Mucosa of descending colon (tissue), 3 donors: ENCODE results near the gene MICAL3. TPM values are rescaled to one million over a fixed set of nuclear protein-coding genes. Genes with fewer than 3 reads are reported as not detected.
"Not testable (repeated sequence)": the region's sequence is repeated elsewhere in the genome, so short reads cannot be mapped to it uniquely, and the experiment has no call there.

Source experiments
- ATAC-seq: fragments of 200-7000 bp; cut with Tn5 transposase; one replicate; pipeline ENCODE4 v1.9.1; 2020; ENCODE audit warnings: mild to moderate bottlenecking, moderate library complexity
- DNase-seq, 3 donors: peaks; one replicate each; pipeline ENCODE4 v3.0.0-alpha.2; 2020
- H3K36me3 ChIP-seq: fragments of 200-600 bp; one replicate; pipeline ENCODE4 v1.8.0; 2021; ENCODE audit warnings: low read depth, mild to moderate bottlenecking
- H3K4me1 ChIP-seq: fragments of 200-600 bp; one replicate; pipeline ENCODE4 v1.8.0; 2021; ENCODE audit warnings: low read depth, mild to moderate bottlenecking
- H3K4me3 ChIP-seq: fragments of 200-600 bp; one replicate; pipeline ENCODE4 v1.8.0; 2021; ENCODE audit warnings: mild to moderate bottlenecking
- H3K9me3 ChIP-seq: fragments of 200-600 bp; one replicate; pipeline ENCODE4 v1.8.0; 2021; ENCODE audit warnings: mild to moderate bottlenecking
- intact Hi-C, 2 donors: fragments of 100-400 bp; cut with DNase I in 1 of 2; cut with micrococcal nuclease in 1 of 2; formaldehyde crosslinking; loops; one replicate each; pipeline versions ENCODE4 v1.11.0 to v1.11.1; 2022; cut with DNase I, micrococcal nuclease
- total RNA-seq, 3 donors: library from RNA; stranded (reverse); fragmentation: NEBNext Ultra II Directional in 2 of 3; extraction: Animal tissue kit (Norgen Biotek cat#: 25700) in 2 of 3; gene quantifications; one replicate each; pipeline versions ENCODE4 v1.2.1 to v1.2.4, GENCODE V29; 2021 to 2023
- TF ChIP-seq, protein P1 (sequence below): fragments of 200-600 bp; IDR thresholded peaks from one replicate; pipeline ENCODE4 v1.8.0; 2022; ENCODE audit warnings: antibody characterized with exemption, mild to moderate bottlenecking
- donor health status: DM: no; HTN: no; CAD: no; lungs with moderate emphysema.
- donor health status: DM: no; HTN: no; CAD: no.
- donor health status: DM: no; HTN: yes; CAD: no.

The MICAL3 gene
- total RNA-seq, 3 donors from 2014 or later = 75.8 to 135 (median 129) TPM

DNA sequence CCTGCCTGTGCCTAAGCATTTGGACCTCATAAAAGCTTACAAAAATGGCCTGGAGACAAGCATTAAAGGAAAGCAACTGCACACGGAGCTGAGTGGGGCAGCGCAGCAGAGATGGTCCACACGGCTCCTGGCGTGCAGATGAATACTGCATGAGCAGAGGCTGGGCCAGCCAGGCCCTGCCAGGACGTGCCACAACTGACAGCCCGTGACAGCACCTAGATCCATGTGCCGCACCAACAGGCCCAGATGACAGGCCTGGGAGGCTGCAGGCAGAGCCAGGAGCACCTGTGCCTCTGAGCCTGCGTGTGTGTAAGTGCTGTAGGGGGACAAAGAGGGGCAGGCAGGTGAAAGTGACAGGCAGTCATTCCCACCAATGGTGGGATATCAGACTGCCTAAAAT lies 33.4 kb downstream of the MICAL3 start:
- DNase-seq (no peak), ATAC-seq (no peak)
- Histone ChIP-seq H3K9me3 (no peaks in the 10 kb centered on the region), H3K36me3 (no peaks in the 10 kb centered on the region), H3K4me1 (peaks cover 8% of the 10 kb centered on the region), H3K4me3 (no peak overlapping the region)
- intact Hi-C loops = no loop called here
- TF ChIP-seq, protein P1, sequence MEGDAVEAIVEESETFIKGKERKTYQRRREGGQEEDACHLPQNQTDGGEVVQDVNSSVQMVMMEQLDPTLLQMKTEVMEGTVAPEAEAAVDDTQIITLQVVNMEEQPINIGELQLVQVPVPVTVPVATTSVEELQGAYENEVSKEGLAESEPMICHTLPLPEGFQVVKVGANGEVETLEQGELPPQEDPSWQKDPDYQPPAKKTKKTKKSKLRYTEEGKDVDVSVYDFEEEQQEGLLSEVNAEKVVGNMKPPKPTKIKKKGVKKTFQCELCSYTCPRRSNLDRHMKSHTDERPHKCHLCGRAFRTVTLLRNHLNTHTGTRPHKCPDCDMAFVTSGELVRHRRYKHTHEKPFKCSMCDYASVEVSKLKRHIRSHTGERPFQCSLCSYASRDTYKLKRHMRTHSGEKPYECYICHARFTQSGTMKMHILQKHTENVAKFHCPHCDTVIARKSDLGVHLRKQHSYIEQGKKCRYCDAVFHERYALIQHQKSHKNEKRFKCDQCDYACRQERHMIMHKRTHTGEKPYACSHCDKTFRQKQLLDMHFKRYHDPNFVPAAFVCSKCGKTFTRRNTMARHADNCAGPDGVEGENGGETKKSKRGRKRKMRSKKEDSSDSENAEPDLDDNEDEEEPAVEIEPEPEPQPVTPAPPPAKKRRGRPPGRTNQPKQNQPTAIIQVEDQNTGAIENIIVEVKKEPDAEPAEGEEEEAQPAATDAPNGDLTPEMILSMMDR = no peak

DNA sequence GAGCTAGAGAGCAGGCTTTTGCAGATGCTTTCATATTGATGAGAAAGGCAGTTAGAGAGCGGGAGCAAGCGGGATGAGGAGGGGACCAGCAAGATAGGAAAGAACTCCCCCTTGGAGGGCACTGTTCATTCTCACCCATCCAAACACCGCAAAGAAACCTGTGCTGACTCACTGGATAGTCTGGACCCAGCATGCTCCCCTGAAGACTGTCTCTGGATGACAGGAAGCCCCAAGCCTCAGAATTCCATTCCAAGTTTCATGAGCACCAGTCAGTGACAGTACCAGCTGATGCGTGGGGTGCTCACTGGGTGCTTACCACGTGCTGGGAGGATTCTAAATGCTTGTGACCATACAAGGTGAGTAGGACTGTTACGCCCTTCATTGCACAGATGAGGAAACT lies 34.2 kb downstream of the MICAL3 start:
- no peaks in the 10 kb centered on the region for H3K36me3 ChIP-seq
- ATAC-seq (no peak), DNase-seq (no peak)
- TF ChIP-seq, protein P1 = no peak
- H3K9me3 ChIP-seq = no peaks in the 10 kb centered on the region
- H3K4me3 ChIP-seq = no peak overlapping the region
- intact Hi-C loops = no loop called here
- H3K4me1 ChIP-seq = peaks cover 8% of the 10 kb centered on the region

DNA sequence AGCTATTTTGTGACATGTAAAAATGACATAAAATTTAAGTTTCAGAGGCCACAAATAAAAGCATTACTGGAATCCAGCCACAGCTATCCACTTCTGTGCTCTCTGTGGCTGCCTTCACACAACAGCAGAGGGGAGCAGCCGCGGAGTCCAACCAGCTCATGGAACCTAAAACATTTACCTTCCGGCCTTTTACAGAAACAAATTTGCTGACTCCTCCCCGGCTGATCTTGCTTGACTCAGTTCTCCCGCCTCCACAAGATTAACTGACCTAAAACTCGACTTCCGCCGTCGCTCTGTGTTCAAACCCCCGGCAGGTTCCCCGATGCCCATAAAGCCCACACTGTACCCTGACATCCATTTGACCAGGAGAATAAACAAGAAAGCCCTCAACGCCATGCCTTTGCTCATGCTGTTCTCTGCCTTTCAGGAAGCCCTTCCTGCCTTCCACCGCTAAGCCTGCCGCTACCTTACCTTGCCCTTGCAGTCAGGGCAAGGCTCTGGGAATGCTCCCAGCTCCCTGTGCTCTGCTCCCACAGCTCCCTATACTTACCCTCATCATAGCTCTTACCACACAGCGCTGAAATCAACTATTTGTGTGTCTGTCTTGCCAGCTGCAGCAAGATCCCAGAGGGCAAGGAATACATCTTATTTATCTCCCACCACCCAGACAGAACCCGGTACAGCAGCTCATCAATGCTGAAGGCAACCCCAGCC lies 35.4 kb downstream of the MICAL3 start:
- intact Hi-C loops = no loop called here
- TF ChIP-seq, protein P1 = no peak
- no peak overlapping the region for H3K4me3 ChIP-seq
- peaks cover 8% of the 10 kb centered on the region for H3K4me1 ChIP-seq
- ATAC-seq (no peak), DNase-seq (no peak)
- H3K9me3 ChIP-seq = no peaks in the 10 kb centered on the region
- no peaks in the 10 kb centered on the region for H3K36me3 ChIP-seq

DNA sequence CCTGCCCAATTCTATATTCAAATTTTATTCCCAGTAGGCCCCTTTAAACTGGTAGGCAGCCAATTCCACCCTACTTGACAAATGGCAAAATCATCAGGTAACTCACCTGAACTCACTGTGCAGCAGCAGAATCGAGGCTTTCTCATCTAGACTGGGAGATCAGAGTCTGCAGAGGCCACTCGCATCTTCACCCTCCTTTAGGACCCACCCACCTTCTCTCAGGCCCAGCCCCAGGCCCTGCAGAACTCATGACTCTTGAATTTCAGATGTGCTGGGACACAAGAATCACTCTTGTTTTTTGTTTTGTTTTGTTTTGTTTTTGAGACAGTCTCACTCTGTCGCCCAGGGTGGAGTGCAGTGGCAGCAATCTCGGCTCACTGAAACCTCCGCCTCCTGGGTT lies 38.8 kb downstream of the MICAL3 start:
- DNase-seq = no peak
- Histone ChIP-seq H3K4me1 (peaks cover 6% of the 10 kb centered on the region), H3K36me3 (no peaks in the 10 kb centered on the region), H3K9me3 (no peaks in the 10 kb centered on the region), H3K4me3 (no peak overlapping the region)
- TF ChIP-seq, protein P1 = no peak
- ATAC-seq = no peak
- intact Hi-C loops = no loop called here

DNA sequence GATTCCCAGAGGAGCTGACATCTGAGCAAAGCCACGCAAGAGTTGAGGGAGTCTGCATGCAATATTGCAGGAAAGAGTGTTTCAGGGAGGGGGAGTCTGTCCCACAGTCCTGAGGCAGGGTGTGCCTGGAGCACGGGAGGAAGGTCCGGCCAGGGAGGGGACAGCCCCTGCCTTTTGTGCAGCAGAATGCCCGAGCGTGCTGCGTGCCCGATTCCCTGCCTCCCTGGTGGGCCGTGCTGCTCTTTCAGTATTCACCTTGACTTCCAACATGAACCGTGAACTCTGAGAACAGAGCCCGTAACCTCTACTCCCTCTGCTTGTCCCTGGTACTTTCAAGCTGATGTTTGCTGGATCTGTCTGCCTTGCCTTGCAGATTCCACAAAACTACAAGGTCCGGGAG lies 39.3 kb downstream of the MICAL3 start:
- peaks cover 10% of the 10 kb centered on the region for H3K4me1 ChIP-seq
- H3K4me3 ChIP-seq, H3K36me3 ChIP-seq, ATAC-seq, H3K9me3 ChIP-seq, intact Hi-C loops, DNase-seq: not testable (repeated sequence)

DNA sequence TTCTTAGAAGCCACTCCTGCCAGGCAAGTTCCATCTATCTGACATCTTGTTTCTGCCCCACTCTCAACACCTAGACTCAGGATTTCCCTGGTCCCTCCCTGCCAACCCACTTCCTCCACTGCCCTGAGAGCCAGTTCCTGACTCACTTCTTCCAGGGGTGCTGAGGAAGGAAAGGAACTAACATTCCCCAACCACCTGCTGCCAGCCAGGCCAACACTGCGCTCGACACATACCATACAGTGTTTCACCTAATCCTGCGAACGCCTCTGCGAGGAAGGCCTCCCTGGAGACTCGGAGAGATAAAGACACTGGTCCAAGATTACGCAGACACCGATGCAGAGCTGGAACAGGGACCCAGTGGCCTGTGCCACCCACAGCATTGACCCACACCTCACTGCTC lies 40.2 kb downstream of the MICAL3 start:
- ATAC-seq = no peak
- TF ChIP-seq, protein P1 = no peak
- no peak overlapping the region for H3K4me3 ChIP-seq
- intact Hi-C loops = no loop called here
- peaks cover 10% of the 10 kb centered on the region for H3K4me1 ChIP-seq
- no peaks in the 10 kb centered on the region for H3K36me3 ChIP-seq
- no peaks in the 10 kb centered on the region for H3K9me3 ChIP-seq
- DNase-seq = no peak
